Epidermal melanocyte (primary cell): ENCODE data around the gene MRPL11.
"Not testable (repeated sequence)": the region's sequence is repeated elsewhere in the genome, so short reads cannot be mapped to it uniquely, and the experiment has no call there.

ENCODE experiments used
- DNase-seq: peaks from one replicate; pipeline ENCODE4 v3.0.0; 2011; ENCODE audit warnings: low spot score; ENCODE audit not compliant: insufficient read length

The MRPL11 gene

GRCh38 chr11:66467034-66467659 lies 28.5 kb upstream of the MRPL11 start:
- no peak for DNase-seq

- peak; percentile 94 for DNase-seq
These were observed 27.8 kb upstream of the MRPL11 start, which contains the start of gene PELI3 for GRCh38 chr11:66466225-66467033. Gene PELI3 (plus strand): TSS chr11:66466905. CDS start chr11:66468129, 1,224 bp downstream.

DNA sequence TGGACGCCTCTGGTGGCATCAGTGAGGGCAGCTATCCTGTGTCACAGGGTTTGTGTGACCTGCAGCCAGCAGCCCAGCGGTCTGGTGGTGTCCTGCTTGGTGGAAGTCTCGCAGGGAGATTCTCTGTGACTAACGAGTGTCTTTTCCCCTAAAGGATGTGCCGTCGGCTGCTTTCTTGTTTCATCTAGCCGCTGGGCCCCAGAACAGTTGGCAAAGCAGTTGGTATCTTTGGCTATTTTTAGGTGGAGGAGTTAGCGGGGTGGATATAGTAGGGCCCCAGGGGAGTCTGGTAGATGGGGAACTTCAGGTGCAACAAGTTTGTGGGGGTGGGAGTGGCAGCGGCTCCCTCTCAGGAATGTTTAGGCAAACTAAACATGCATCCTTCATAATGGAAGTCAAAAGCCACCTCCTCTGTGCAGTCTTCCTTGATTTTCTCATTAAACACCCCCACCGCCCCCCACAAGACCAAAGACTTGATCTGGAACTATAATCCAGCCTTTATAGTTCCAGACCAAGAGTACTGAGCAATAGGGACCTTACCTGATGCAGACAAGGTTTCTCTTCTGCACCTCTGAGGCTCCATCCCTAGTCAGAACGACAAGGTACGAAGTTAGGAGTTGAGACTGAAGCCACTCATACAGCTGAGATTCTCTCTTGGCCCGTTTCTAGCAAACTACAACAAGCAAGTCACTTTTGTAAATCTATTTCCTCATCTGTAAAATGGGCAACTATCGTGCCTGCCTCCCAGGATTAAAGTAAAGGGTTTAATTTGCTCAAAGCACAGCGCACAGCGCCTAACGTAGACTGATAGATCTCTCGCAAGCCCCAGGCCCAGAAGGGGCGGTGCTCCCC lies 27.0 kb upstream of the MRPL11 start:
- no peak for DNase-seq

DNA sequence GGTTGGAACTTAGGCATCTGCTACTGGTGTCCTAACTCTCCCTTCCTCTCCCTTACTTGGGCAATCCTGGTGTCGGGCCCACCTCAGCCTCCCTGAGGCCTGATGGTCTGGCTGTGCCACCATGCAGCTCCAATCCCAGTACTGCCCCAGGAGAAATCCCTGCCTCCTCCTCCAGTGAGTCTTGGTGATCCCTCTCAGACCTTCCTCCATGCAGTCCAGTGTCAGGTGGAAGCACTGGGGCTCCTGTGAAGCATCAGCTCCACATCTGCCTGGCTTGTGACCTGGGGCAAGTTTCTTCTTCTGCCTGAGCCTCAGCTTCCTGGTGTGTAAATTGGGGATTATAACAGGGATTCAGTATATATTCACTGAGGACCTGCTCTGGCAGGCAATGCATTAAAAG lies 26.3 kb upstream of the MRPL11 start:
- no peak for DNase-seq

DNA sequence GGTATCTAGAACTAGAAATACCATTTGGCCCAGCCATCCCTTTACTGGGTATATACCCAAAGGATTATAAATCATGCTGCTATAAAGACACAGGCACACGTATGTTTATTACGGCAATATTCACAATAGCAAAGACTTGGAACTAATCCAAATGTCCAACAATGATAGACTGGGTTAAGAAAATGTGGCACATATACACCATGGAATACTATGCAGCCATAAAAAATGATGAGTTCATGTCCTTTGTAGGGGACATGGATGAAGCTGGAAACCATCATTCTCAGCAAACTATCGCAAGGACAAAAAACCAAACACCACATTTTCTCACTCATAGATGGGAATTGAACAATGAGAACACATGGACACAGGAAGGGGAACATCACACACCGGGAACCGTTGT lies 25.5 kb upstream of the MRPL11 start:
- DNase-seq: not testable (repeated sequence)

GRCh38 chr11:66462911-66463310 lies 24.3 kb upstream of the MRPL11 start:
- no peak for DNase-seq

DNA sequence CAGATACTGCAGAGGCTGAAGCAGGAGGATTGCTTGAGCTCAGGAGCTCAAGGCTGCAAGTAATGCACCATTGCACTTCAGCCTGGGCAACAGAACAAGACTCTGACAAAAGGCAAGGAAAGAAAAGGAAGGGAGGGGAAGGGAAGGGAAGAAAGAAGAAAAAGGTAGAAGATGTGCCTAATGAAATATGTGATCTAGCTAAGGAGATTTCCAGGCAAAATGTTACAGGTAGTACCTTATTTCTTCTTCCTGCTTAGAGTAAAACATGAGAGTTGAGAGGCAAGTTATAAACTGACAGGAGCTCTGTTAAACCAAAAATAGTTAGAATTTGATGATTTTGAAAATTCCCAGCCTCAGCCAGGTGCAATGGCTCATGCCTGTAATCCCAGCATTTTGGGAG lies 23.4 kb upstream of the MRPL11 start:
- DNase-seq: no peak

GRCh38 chr11:66459138-66459778 lies 20.6 kb upstream of the MRPL11 start:
- no peak for DNase-seq

- DNase-seq: no peak
These were observed 19.2 kb upstream of the MRPL11 start for GRCh38 chr11:66457826-66458225.

DNA sequence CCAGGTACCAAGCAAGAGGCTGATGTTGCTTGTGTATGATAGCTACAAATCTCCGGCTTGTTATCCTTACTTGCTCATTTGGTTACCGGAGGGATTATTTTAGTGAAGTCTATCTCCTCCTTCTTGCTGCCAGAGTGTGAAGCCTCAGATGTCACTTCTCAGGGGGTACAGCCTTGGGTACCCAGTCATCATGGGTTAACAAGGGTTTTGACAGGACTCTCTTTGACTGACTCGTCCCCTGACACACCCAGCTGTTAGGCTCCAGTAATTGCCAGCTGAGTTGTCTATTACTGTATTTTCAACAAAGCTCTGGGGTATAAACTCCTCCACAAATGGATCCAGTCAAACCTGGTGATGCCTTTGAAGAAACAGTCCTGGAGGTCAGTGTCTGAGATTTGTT lies 16.2 kb upstream of the MRPL11 start:
- DNase-seq: no peak

GRCh38 chr11:66454247-66454646 lies 15.6 kb upstream of the MRPL11 start:
- DNase-seq: no peak

GRCh38 chr11:66451663-66452062 lies 13.0 kb upstream of the MRPL11 start:
- DNase-seq: no peak

- DNase-seq: no peak
These were observed 11.9 kb upstream of the MRPL11 start for GRCh38 chr11:66450560-66450959.

DNA sequence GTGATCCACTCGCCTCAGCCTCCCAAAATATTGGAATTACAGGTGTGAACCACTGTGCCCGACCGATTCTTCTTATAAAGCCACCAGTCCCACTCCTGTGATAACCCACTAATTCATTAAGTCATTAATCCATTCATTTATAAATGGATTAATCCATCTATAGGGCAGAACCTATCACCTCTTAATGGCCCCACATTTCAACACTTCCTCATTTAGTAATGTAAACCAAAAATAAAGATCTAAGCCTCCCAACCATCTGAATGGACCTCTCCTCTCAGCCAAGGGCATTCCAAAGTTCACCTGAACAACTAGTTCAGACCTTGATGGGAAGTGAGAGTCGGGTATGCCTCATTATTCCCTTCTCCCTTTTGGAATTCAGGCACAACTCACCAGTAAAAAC lies 9.9 kb upstream of the MRPL11 start:
- no peak for DNase-seq

GRCh38 chr11:66447012-66447411 lies 8.4 kb upstream of the MRPL11 start:
- no peak for DNase-seq

DNA sequence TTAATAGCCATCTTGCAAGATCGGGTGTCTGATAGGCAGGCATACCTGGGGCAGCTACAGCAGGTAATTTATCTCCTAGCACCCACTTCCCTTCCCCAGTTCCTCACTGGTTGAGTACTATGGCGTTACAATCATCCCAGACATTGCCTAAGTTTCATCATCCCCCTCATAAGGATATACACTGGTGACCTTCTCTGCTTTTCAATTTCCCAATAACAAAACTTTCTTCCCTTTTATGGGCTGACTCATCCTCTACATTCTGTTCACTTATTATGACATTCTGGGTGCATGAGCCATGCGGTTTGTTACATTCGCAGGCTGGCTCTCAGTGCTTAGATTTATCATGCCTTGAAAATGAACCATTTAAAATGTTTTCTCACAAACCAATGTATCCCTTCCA lies 5.0 kb upstream of the MRPL11 start:
- no peak for DNase-seq

GRCh38 chr11:66440940-66441282 lies 2.3 kb upstream of the MRPL11 start:
- DNase-seq: not testable (repeated sequence)

DNA sequence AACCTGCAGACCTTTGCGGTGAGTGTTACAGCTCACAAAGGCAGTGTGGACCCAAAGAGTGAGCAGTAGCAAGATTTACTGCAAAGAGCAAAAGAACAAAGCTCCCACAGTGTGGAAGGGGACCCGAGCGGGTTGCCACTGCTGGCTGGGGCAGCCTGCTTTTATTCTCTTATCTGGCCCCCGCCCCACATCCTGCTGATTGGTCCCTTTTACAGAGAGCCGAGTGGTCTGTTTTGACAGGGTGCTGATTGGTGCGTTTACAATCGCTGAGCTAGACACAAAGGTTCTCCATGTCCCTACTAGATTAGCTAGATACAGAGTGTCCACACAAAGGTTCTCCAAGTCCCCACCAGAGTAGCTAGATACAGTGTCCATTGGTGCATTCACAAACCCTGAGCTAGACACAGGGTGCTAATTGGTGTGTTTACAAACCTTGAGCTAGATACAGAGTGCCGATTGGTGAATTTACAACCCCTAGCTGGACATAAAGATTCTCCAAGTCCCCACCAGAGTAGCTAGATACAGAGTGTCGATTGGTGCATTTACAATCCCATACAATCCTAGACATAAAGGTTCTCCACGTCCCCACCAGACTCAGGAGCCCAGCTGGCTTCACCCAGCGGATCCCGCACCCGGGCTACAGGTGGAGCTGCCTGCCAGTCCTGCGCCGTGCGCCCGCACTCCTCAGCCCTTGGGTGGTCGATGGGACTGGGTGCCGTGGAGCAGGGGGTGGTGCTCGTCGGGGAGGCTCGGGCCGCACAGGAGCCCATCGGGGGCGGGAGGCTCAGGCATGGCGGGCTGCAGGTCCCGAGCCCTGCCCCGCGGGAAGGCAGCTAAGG lies 1.7 kb upstream of the MRPL11 start:
- DNase-seq: not testable (repeated sequence)

DNA sequence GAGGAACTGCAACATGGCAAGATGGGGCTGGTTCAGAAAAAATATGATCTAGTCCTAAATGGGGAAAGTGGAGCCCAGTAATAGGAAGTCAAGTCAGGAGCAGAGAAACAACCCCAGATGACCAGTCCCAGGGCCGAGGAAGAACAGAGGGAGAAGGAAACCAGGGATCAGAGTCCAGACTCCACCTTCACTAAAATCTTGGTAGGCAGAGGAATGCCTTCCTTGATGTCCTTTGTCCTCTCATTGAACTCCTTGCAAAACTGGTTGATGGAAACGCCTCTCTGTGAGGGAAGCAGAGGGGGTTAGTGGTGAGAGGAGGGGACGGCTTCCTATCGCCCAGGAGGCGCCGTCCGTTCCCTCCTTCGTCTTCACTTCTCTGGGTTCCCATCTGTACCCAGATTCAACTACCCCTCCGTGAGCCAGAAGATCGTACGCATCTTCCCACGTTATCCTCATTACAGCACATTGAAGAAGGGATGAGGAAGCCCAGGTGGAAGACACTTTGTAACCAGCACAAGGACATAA lies 607 bp downstream of the MRPL11 start:
- DNase-seq: no peak

DNA sequence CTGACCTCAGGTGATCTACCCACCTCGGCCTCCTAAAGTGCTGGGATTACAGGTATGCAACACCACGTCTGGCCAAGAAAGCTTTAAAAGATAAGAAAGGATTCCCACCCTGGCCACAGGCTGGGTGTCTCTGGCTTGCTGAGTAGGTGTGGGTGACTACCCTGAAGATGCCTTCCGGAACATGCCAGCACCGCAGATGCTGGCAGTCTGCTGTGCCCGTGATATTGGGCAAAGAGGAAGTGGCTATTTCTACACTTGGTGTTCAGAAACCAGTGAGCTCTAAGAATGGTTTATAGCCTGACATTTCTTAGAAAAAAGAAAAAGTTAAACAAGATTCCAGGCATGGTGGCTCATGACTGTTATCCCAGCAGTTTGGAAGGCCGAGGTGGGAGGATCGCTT lies 6.1 kb downstream of the MRPL11 start:
- no peak for DNase-seq
